Placental pericyte (primary cell): ENCODE measurements around the gene SLC35B1. TPM values are rescaled to one million over a fixed set of nuclear protein-coding genes. Genes with fewer than 3 reads are reported as not detected.

ENCODE experiments used
- total RNA-seq: library from RNA; depleted of rRNA; stranded (reverse); fragments of >200 nt; gene quantifications from 2 replicates; pipeline ENCODE4 v1.2.3, GENCODE V29; 2012

SLC35B1 gene, protein sequence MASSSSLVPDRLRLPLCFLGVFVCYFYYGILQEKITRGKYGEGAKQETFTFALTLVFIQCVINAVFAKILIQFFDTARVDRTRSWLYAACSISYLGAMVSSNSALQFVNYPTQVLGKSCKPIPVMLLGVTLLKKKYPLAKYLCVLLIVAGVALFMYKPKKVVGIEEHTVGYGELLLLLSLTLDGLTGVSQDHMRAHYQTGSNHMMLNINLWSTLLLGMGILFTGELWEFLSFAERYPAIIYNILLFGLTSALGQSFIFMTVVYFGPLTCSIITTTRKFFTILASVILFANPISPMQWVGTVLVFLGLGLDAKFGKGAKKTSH
- 75.2 and 202 TPM in 2 replicates for total RNA-seq

DNA sequence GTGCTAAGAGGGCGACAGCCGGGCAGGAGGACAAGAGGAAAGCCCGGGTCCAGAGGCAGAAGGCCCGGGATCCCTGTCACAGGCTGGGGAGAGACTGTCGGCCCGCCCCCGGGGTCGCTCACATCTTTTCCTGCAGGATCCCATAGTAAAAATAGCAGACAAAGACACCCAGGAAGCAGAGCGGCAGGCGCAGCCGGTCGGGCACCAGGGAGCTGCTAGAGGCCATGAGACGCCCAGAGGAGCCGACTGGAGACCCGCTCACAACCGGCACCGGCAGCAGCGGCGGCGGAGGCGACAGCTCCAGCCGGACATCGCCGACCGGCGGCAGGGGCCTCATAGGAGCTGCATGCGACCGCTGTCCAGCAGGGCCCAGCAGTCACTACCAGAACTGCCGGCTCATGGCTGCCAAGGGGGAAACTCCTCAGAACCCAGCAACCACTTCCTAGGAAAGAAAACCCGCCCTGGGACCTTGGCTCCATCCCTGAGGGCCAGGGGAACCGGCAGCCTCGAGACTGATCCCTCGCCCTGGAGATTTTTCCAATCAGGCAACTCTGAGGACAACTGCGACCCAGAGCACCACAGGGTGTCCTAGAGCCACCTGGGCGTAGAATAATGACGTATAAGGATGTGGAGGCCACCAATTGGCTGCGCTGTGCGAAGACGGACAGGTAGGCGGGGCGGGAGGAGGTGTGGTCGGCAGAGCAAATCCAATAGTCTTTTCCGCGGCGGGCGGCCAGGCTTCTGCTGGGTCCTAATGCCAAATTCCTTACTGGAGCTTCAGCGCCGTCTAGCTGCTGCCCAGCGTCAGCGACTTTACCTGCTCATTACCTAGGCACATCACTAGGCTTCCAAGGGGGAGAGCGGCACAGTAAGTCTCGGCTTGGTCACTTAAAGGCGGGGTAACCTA, at the start of gene SLC35B1:
Gene SLC35B1 (minus strand): TSS at position 357 of the 907 bp plus-strand sequence. CDS start 131 bp downstream, at position 226.

DNA sequence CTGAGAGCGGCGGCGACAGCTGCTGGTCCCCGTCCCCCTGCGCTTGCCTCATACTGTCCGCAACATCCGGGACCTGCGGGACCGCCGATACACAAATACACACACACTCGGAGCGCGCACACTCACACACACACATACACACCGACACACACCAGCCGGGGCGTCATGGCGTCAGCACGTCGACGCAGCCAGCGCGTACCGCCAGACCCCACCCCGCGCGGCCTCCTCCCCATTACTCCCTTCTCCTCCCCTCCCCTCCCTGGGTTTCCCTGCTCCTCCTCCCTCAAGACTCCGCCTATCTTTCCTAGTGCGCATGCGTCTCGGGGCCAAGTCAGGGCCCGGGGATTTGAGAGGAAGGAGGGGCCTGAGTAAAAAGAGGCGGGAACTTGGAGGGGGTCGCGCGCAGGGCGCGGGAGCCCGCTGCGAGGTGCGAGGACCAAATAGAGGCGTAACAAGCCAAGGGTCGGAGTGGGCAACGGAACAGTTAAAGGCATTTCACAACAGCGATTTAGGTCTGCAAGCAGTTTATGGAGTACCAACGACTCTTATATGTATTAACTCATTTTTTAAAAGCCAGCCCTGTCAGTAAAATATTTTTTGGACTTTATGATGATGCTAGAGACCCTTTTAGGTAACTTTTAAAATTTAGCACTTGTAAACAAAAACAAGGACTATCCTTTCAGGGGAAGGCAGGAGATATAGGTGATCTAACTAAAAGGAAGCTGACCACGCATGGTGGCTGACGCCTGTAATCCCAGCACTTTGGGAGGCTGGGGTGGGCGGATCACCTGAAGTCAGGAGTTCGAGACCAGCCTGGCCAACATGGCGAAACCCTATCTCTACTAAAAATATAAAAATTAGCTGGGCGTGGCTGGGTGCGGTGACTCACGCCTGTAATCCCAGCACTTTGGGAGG, 29.6 kb downstream of the SLC35B1 start, which contains the start of gene SPOP:
Gene SPOP (minus strand): TSS at position 165 of the 915 bp plus-strand sequence. CDS start 55,287 bp downstream, outside the sequence.

Other genes with a start within 250 kb of the SLC35B1 start
- gene NGFR, start 212.7 kb downstream of the SLC35B1 start, total RNA-seq = 0.14 TPM in 1 of 2 replicates, not detected in the other
- gene NXPH3, start 132.1 kb downstream of the SLC35B1 start, total RNA-seq = 0.22 and 0.57 TPM in 2 replicates
- gene SPOP, start 29.9 kb downstream of the SLC35B1 start, total RNA-seq = 48.1 and 53.2 TPM in 2 replicates
- gene FAM117A, start 56.2 kb upstream of the SLC35B1 start, total RNA-seq = 0.57 and 2.4 TPM in 2 replicates
- gene KAT7, start 80.7 kb upstream of the SLC35B1 start, total RNA-seq = 35.0 and 36.9 TPM in 2 replicates
- gene TAC4, start 140.1 kb upstream of the SLC35B1 start, total RNA-seq = not detected in 2 replicates